Stimulated activated CD4-positive, alpha-beta T cell treated with anti-CD3 and anti-CD28 coated beads, Interleukin-2, amount 100 ng/mL, for 24 hours (primary cell): ENCODE results near the gene ARHGAP42.

Source experiments
- DNase-seq, 2 donors: peaks; one replicate each; pipeline ENCODE4 v3.0.0-alpha.2; 2020

Gene ARHGAP42

GRCh38 chr11:100682247-100682969 lies 4.7 kb upstream of the ARHGAP42 start:
- no peak for DNase-seq

- DNase-seq, result no peak
These were observed 4.0 kb upstream of the ARHGAP42 start for GRCh38 chr11:100683126-100683525.

GRCh38 chr11:100684101-100685065 lies 2.7 kb upstream of the ARHGAP42 start:
- no peak for DNase-seq

- DNase-seq, result no peak
These were observed 523 bp upstream of the ARHGAP42 start for GRCh38 chr11:100686476-100687053.

- peak in 1 of 2 donors; percentile 3 for DNase-seq
These were observed 725 bp downstream of the ARHGAP42 start for GRCh38 chr11:100687630-100688395.

GRCh38 chr11:100689141-100689540 lies 2.1 kb downstream of the ARHGAP42 start:
- DNase-seq, result no peak

GRCh38 chr11:100691896-100692653 lies 5.0 kb downstream of the ARHGAP42 start:
- no peak for DNase-seq

- DNase-seq, result no peak
These were observed 8.8 kb downstream of the ARHGAP42 start for GRCh38 chr11:100695911-100696310.

- no peak for DNase-seq
These were observed 16.1 kb downstream of the ARHGAP42 start for GRCh38 chr11:100703139-100703538.

GRCh38 chr11:100703801-100704575 lies 16.9 kb downstream of the ARHGAP42 start:
- DNase-seq, result no peak

GRCh38 chr11:100705447-100705846 lies 18.4 kb downstream of the ARHGAP42 start:
- no peak for DNase-seq

GRCh38 chr11:100706179-100706578 lies 19.1 kb downstream of the ARHGAP42 start:
- no peak for DNase-seq

- DNase-seq, result no peak
These were observed 22.3 kb downstream of the ARHGAP42 start for GRCh38 chr11:100709233-100709957.

- DNase-seq, result no peak
These were observed 24.9 kb downstream of the ARHGAP42 start for GRCh38 chr11:100711984-100712383.

- no peak for DNase-seq
These were observed 25.5 kb downstream of the ARHGAP42 start for GRCh38 chr11:100712583-100712982.

GRCh38 chr11:100715165-100715761 lies 28.2 kb downstream of the ARHGAP42 start:
- DNase-seq, result no peak

GRCh38 chr11:100716838-100717237 lies 29.8 kb downstream of the ARHGAP42 start:
- DNase-seq, result no peak

- no peak for DNase-seq
These were observed 32.3 kb downstream of the ARHGAP42 start for GRCh38 chr11:100719362-100719761.

GRCh38 chr11:100719809-100720221 lies 32.7 kb downstream of the ARHGAP42 start:
- DNase-seq, result no peak

- no peak for DNase-seq
These were observed 39.6 kb downstream of the ARHGAP42 start for GRCh38 chr11:100726680-100727079.
